GM19452 (cell line): ENCODE results near the gene IL2RA.
A peak's percentile ranks its signal among the peaks of the same experiment; 100 is the strongest.

Source experiments
- ATAC-seq: cut with Tn5 transposase; IDR thresholded peaks from one replicate; pipeline ENCODE4 v1.9.1; 2021; ENCODE audit not compliant: unreplicated experiment

The IL2RA gene

DNA sequence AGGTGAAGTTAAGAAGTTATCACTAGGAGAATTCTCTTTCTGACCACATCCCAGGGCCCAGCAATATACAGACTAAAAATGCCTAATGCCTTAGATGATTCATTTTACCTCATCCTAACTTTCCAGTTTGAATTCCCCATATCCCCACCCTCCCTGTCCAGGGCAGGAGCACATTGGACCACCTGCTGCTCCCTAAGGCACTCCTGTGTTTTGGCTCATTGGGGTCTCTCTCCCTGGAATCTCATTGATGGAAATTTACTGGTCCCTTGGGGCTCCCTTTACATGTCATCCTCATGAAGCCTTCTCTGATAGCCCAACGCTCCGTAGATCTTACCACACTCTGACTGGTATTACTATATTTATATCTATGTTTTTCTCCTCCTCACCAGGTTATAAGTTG lies 2.7 kb downstream of the IL2RA start:
- no peak for ATAC-seq

DNA sequence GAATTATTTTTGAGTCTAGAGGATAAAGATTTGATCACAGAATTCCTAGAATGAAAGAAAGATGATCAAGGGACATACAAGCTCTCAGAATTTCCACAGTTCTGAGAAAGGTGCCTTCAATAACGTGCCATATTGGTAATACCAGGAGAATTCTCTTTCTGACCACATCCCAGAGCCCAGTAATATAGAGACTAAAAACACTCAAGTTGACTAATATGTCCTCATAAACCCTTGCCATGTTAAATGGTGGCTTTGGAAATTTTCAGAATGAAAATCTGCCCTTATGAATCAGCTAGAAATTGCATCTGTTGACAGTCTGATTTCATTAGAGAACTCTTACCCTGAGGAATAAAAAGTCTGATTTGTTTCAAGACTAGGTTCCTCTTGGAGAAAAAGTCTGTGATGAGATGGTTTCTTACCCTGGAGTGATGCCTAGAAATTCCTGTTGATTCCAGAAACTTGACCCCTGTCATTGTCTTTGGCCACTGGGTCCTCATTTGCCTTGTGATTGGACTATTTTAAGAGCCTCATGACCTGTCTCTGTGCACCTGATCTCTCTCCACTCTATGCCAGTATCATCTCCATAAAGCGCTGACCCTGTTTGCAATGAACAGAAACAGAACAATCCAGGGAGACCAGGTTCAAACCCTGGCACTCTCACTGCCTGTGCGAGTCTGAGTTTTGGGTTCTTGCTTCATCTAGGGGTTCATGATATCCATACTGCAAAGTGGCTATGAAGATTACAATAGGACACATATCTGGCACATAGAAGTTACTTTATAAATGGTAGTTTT lies 3.3 kb downstream of the IL2RA start:
- no peak for ATAC-seq

DNA sequence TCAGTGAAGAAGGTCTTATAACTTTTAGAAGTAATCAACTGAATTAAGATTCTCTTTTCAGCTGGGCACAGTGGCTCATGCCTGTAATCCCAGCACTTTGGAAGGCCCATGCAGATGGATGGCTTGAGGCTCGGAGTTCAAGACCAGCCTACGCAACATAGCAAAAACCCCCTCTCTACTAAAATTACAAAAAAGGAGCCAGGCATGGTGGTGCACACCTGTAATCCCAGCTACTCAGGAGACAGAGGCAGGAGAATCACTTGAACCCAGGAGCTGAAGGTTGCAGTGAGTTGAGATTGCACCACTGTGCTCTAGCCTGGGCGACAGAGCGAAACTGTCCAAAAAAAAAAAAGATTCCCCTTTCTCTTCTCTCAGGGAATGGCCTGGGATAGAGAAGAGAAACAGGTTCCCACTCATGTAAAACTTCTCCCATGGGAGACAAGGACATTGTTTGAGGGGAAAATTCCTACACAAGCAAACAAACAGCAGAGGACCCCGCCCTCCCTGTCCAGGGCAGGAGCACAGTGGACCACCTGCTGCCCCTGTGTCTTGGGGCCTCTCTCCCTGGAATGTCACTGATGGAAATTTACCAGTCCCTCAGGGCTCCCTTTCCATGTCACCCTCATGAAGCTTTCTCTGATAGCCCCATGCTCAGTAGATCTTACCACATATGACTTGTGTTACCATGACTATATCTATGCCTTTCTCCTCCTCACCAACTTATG lies 5.6 kb downstream of the IL2RA start:
- ATAC-seq = no peak

DNA sequence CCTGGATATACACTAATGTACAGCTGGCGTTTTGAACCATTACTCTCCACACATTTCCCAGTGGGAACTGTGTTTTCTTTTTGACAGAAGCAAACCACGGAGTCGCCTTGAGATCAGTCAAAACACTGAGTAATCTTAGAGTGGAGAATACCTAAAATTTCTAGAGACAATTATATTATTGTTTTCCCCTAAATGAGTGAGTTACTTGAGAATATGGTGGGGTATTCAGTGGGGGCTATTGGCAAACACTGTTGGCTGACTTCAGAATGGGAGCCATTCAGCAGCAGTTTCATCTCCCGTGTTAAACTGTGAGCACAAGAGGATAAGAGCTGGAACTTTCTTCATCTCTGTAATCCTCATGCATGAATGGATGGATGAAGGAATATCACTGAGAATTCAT lies 6.2 kb downstream of the IL2RA start:
- no peak for ATAC-seq

DNA sequence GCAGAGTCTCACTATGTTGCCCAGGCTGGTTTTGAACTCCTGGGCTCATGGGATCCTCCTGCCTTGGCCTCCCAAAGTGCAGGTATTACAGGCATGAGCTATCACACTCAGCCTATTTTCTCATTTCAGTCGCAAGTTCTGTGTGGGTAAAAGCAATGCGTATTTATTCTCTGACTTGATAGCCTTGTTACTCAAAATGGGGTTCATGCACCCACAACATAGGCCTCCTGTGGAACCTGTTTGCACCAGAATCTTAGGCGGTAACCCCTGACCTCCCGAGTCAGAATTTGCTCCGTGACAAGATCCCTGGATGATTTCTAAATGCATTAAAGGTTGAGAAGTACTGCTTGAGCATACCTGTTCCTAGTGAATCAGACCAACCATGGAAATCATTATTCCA lies 7.3 kb downstream of the IL2RA start:
- no peak for ATAC-seq

DNA sequence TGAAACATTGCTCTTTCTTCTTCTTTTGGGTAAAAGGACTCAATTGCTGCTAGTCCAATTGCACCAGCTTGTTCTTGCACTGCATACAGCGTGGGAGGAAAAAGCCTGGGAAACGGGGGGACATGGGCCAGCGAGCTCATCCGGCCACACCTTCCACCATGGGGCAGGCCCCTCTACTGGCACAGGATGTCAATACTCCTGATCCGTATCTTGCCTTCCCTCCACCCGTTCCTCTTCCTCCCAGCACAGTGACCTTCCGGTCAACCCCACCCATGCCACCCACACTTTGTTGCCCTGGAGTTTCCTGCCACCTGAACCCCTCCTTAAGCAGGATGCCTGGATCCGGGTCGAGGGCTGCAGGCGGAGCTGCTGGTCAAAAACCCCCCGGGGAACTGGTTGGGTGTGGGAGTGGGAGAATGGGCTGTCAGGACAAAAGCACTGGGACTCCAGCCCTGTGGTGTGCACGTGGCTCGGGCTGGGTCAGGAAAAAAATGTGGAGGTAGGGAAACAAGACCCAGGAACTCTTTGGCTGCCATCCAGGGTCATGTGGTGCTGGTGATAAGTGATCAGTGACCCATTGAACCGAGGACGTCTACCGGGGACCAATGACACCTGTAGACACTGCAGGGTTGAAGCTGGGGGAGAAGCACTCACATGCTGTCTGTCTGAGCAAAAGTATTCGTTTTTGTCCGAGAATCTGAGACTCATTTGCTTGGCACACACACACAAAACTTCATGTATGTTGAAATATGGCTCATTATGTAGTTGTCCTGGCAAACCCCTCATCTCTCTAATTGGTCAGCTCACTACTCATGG lies 8.1 kb downstream of the IL2RA start:
- ATAC-seq = no peak

DNA sequence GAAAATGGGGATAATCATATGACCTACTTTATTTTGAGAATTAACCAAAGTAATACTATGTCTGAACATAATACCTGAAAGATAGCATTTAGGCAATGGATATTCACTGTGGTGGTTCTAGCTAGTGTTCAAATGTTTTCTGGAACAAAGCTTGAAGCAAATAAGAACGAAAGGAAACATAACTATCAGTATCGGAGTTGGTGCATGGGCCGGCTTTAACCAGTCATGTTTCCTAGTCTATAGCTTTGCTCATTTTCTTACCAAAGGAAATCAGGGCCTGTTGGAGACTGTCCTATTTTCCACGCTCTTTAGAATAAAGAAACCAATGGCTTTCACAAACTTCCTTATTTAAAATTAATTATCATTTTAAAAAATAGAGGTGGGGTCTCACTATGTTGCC lies 8.9 kb downstream of the IL2RA start:
- no peak for ATAC-seq

DNA sequence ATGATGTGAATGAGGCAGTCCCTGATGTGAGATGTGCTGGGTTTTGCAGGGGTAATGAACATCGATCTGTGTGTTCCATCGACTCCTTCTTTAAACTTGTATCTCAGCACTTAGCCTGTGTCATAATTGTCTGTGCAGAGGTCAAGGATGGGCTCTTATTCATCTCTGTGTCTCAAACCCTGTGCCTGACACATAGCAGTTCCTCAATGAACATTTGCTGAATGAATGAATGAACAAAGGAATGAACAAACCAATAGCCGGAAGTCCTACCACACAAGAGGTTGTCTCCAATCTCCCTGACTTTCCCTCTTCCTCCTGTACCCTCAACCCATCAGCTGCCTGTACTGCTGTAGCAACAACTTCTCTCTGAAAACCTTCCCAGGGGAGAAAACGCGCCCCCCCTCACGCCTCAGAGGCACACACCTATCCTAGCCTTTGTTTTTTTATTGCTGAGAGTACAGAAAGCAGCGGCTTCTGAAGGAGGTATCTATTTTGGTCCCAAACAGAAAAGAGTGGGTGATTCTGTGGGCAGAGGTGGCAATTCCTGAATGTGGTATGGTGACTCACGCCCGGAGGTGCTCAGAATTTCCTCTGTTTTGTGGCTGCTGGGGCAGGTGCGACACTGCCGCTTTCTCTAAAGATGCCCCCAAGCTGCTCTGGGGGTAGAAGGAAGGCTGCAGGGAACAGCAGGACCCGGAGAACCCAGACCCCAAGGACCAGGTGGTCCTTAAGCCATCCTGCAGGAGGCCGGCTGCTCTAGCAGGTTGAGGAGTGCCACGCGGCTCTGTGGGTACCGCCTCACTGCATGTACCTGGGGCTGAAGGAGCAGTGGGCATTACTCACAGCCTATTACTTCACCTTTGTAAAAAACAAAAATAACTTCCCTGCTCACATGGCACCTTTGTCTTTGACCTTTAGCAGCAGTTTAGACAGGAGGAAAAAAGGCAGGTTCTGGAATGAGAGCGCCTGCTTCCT lies 9.6 kb downstream of the IL2RA start:
- peak; percentile 31 for ATAC-seq

DNA sequence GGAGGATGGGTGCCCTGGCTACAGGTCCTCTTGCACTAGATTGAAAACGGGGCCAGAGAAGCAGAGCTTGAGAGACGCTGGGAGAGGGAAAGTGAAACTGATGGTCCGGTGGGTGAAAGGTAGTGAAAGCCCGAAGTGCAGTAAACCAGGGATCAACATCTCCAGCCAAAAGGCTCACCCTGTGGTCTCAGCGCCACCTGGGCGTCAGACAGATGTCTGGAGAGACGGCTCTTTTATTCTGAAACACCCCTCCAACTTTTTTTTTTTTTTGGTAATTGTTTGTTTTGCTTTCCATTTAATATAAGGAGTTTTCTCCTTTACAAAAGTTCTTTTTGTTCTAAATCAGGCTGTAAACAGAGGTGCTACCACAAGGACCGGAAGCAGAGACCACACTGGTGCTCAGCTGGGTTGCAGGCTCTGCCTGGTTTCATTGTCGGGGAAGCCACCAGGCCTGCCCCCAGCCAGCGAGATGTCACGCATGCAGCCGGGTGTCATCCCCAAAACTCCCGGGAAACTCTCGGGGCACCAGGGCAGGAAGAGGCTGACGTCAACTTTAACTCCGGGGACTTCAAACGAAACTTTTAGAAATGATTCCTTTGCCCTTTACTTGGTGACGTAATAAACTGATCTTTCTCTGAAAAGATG lies 11.2 kb downstream of the IL2RA start:
- ATAC-seq = peak; percentile 69

DNA sequence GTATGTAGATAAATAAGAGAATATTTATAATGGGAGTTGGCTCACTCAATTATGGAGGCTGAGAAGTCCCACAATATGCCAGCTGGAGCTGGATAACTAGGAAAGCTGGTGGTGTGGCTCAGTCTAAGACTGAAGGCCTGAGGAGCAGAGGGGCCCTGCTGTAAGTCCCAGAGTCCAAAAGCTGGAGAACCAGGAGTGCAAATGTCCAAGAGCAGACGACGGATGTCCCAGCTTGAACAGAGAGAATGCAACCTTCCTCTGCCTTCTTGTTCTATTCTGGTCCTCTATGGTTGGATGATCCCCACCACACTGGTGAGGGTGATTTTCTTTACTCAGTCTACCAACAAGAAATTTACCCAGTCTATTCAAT lies 13.2 kb downstream of the IL2RA start:
- ATAC-seq = no peak

DNA sequence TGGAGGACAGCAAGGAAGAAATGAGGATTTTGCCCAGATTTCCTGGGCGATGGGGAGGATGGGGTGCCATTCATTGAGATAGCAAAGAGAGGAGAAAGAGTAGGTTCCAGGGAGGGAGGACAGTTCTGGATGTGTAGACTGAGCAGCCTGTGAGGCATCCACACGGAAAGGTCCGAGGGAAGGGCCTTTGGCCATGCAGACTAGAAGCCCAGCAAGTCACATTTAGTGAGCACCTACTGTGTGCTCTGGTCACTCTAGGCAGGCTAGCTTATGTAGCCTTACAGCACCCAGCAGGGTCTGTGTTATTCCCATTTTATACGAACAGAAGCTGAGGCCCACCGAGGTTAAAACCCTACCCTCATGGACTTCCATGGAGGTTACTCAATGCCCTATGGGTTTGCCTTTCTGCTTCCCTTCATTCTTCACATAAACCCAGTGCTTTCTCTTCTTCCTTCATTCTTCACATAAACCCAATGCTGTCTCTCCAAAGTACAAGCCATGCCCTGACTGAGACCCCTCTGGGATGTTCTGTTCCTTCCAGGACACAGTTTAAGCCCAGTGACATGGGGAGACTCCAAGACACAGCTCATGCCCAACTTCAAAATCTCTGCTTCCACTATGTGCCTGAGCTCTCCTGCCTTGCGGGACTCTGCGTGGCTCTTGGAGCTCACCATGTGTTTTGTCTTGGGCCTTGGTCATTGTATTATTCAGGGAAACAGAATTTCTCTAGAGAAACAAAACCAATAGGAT lies 13.7 kb downstream of the IL2RA start:
- ATAC-seq = no peak

DNA sequence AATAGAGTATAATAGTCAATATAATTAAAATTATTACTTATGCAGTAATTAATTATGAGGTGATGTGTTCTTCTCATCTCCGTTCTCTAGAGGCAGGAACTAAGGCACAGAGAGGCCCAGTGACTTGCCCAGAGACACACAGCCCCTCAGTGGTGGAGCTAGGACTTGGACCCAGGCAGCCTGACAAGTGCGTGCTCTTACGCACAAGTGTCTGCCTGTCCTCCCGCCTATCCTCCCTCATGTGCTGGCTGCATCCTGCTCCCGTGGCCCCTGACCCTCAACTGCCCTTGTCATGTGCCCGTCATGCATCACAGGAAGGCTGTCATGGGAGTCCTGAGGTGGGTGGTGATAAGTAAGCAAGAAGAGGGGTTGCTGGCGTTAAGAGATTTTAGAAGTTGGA lies 14.3 kb downstream of the IL2RA start:
- ATAC-seq = no peak

DNA sequence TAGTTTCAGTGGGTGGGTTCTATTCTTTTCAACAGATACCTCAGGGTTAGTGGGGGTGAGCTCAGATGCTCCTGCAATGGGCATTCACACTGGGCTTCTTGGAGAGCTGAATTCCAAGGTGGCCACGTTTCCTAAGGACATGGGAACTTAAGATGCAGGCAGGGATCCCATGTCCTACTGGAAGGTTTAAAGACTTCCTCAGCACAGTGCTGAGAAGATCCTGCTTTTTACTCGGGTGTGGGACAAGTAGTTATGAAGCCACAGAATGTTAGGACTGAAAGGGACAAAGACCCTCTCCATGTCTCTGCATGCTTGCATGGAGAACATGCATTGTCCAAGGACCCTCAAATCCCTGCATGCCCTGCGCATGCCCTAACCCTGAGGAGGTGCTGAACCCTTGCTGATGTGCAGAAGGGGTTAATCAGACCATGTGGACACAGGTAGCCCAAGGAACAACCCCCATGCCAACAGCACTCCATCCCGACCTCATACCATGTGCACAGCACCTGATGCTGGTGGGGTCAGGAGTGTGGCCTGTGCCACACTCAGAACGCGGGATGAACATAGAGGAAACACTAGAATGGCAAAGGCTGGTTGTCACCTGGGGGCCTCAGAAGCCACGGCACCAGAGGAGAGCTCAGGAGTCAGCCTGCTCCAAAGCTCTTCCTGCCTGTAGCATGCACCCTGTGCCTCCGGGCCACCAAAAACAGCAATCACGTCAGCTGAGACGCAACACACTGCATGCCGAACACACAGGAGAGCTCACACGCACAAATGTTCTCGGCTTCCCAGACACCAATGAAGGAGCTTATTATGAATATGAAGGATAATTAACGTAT lies 15.2 kb downstream of the IL2RA start:
- ATAC-seq = no peak

DNA sequence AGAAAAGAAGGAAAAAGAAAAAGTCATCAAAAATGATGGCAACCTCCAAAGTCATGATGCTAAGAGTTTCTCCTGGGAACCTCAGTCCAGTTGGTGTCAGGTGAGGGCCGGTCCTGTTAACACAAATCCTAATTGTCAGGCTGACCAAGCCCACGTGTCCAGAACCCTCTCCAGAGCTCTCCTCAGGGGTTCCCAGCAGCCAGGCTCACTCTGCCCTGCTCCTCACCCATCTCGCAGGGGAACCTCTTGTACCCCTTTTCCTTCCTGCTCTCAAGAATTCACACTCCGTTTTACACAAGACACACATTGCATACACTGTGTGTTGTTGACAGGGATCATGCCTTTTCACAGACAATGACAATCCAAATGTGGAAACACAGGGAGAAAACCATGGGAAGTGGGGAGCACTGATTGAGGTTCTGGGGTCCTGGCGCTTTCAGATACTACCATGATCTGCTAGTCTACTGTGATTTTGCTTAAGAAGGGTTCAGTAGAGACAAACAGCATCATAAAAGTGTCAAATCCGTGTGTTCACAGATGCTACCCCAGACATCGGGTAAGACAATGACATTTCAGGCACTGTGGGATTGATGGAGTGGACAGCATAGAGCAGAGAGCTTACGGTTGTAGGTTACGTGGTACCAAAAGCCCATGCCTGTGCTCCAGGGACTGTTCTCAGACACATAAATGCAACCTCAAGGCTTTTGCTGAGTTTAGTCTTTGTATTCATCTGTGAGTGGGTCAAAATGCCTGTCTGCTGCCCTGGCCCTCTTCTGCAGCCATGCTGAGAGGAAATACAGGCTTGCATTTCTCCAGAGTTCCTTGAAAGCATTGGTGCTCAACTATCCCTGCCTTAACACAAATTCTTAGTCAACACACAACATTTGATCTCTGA lies 16.0 kb downstream of the IL2RA start:
- ATAC-seq = no peak

DNA sequence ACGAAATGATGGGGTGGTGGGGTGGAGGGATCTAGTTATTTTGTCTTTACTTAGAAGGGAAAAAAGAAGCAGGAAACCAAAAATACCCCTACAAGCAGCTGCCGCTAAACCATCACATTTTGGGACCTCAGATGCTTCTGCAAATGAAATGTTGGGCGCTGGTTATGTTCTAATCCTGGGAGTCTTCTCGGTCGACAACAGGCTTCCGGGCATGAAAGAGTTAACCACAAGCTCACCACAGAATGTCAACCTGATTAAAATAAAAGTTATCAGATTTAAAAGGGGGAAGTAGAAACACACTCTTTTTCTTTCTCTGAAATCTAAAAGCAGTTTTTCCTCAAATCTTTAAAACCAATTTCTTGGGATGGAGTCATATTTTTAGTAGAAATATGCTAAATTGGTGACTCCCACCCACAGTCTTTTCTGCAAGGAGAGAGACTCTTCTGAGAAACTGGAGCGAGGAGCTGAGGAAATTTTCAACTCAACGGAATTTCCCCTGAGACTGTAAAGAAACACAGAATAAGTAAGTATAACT lies 16.8 kb downstream of the IL2RA start:
- ATAC-seq = peak; percentile 27

DNA sequence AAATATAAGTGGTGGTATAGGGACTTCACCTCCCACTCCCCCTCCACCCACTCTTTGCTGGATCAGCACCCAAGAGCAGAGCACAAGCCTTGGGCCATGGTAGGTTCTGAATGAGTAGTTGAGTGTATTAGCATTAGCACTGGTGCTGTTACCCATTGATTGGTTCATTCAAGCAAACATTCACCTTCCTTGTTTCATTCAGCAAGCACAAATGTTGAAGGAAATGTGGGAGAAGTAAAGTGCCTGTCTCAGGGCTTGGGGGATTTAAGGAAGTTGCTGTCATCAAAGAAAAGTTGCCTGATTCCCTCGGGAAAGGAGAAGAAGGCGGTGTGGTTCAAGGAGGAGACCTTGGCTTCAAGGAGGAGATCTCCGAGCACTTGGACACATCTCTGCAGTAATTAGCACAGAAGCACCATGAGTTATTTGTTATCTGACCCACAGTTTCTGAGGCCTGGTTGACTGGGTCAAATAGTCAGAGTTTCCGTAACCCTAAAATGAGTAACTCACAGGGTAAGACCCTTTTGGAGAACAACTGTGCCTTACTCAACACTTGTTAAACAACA lies 17.3 kb downstream of the IL2RA start:
- peak; percentile 43 for ATAC-seq

DNA sequence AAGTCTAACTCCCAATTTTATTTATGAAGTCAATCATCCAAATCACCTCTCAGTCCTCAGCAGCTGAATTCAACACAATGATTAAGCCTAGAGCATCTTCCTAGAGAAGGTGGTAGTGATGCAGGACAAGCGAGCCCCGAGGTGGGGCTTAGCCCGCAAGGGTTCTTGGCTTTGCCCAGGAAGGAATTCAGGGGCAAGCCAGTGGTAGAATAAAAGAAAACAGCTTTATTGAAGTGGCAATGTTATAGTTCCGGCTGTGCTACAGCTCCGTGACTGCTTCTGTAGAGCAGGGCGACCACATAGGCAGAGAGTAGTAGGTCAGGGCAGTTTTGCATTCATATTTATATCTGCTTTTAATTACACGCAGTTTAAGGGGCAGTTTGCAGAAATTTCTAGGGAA lies 18.1 kb downstream of the IL2RA start:
- no peak for ATAC-seq
